Sigmoid colon (tissue), 7 donors: ENCODE measurements around the gene PDLIM1. TPM values are rescaled to one million over a fixed set of nuclear protein-coding genes. Genes with fewer than 3 reads are reported as not detected.

Source experiments
- DNase-seq: peaks from one replicate; pipeline ENCODE4 v3.0.0-alpha.2; 2019
- H3K27ac ChIP-seq, 4 donors: fragments of 200-600 bp; sonication (generic); one replicate each; pipeline ENCODE4 v1.5.1; 2016 to 2019; ENCODE audit warnings: mild to moderate bottlenecking in 1 of 4
- H3K27me3 ChIP-seq, 3 donors: fragments of 200-600 bp; sonication (generic); one replicate each; pipeline ENCODE4 v1.5.1; 2019; ENCODE audit warnings: mild to moderate bottlenecking in 1 of 3
- H3K36me3 ChIP-seq, 4 donors: fragments of 200-600 bp; sonication (generic); one replicate each; pipeline ENCODE4 v1.5.1; 2016 to 2019
- H3K4me1 ChIP-seq, 4 donors: fragments of 200-600 bp; sonication (generic); one replicate each; pipeline ENCODE4 v1.5.1; 2017 to 2019
- H3K4me3 ChIP-seq, 4 donors: fragments of 200-600 bp; sonication (generic); one replicate each; pipeline ENCODE4 v1.5.1; 2017 to 2019; ENCODE audit warnings: mild to moderate bottlenecking in 2 of 4, moderate library complexity in 1 of 4
- H3K9me3 ChIP-seq, 4 donors: fragments of 200-600 bp in 3 of 4; sonication (generic) in 3 of 4; one replicate each; pipeline versions ENCODE4 v1.5.1 to v1.6.1; 2013 to 2019
- CTCF ChIP-seq, 4 experiments: fragments of 450-650 bp in 3 of 4; fragments of 200-600 bp in 1 of 4; IDR thresholded peaks; one replicate each; pipeline ENCODE4 v1.5.1; 2016 to 2019; ENCODE audit warnings: antibody characterized with exemption in 4 of 4, mild to moderate bottlenecking in 3 of 4, moderate library complexity in 2 of 4
- EP300 ChIP-seq, 4 donors: sonication (generic); formaldehyde crosslinking; IDR thresholded peaks; one replicate each; pipeline ENCODE4 v1.6.1; 2017; ENCODE audit warnings: antibody characterized with exemption in 4 of 4
- POLR2A ChIP-seq, 2 donors: fragments of 450-650 bp; IDR thresholded peaks; one replicate each; pipeline ENCODE4 v1.6.1; 2016; ENCODE audit warnings: antibody characterized with exemption in 2 of 2, mild to moderate bottlenecking in 2 of 2, moderate library complexity in 2 of 2
- POLR2AphosphoS5 ChIP-seq, 4 donors: sonication (generic); formaldehyde crosslinking; IDR thresholded peaks; one replicate each; pipeline ENCODE4 v1.6.1; 2017; ENCODE audit warnings: antibody characterized with exemption in 4 of 4
- WGBS, 2 donors: extraction: QIAGEN DNeasy Blood & Tissue Kit; methylation state at CpG; one replicate each; pipeline ENCODE4 v1.1.7; 2013; 5-methylcytosine and 5-hydroxymethylcytosine counted together
- intact Hi-C: fragments of 100-400 bp; cut with DNase I; formaldehyde crosslinking; loops from one replicate; pipeline ENCODE4 v1.15.1; 2023
- polyA plus RNA-seq, 3 donors: library from polyadenylated mRNA; stranded (reverse); fragments of 200-250 nt; gene quantifications; one replicate each; pipeline ENCODE4 v1.2.3, GENCODE V29; 2013
- total RNA-seq, 4 donors: library from RNA; depleted of rRNA; stranded (reverse); fragments of >200 nt; gene quantifications; one replicate each; pipeline ENCODE4 v1.1.0, GENCODE V29; 2016
- donor health status: healthy with polysubstance abuse.
- donor health status: Bipolar disorder and iron deficiency.
- donor health status: healthy.

PDLIM1 gene
- total and polyA plus RNA-seq, 7 donors = 27.8 to 488 (median 75.3) TPM

- H3K27me3 ChIP-seq = peaks cover 0 to 14% (median 5%) of the 10 kb centered on the region in 3 donors
- no peak overlapping the region for H3K4me3 ChIP-seq
- DNase-seq = no peak
- no peak overlapping the region for H3K27ac ChIP-seq
- no peak for TF ChIP-seq EP300 (IDR thresholded peaks at IDR 0.05)
- TF ChIP-seq POLR2AphosphoS5 (IDR thresholded peaks at IDR 0.05) = no peak
- no peak for TF ChIP-seq CTCF (IDR thresholded peaks at IDR 0.05)
- TF ChIP-seq POLR2A (IDR thresholded peaks at IDR 0.05) = no peak
- intact Hi-C loops = no loop called here
- WGBS, 2 donors = 75 to 78% methylated on average over 2 of the region's 2 CpGs
- no peaks in the 10 kb centered on the region for H3K9me3 ChIP-seq
- no peaks in the 10 kb centered on the region for H3K36me3 ChIP-seq
- H3K4me1 ChIP-seq = peaks cover 0 to 27% (median 4%) of the 10 kb centered on the region in 4 donors
Measured at GRCh38 chr10:95285556-95285955, 5.2 kb downstream of the PDLIM1 start.

DNA sequence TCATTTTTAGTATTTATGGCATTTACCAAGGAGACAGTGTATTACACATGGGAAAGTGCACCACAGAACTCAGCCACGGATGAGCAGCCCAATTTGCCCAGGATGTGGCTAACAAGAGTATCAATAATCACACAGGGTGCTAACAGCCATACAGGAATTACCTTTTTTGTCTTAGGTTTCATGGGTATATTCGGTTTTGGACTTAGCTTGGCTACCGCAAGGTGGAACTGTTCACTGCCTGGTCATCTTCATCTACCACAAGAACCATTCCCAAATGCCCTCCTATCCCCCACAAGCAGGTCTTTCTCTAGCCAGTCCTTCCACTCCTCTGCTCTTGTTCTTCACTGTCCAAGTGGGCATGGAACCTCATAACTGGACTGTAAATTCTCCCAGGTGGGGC lies 6.0 kb downstream of the PDLIM1 start:
- DNase-seq = no peak
- Histone ChIP-seq H3K36me3 (no peaks in the 10 kb centered on the region), H3K4me3 (no peak overlapping the region), H3K4me1 (peaks cover 0 to 20% (median 0%) of the 10 kb centered on the region in 4 donors), H3K27ac (peak overlapping the region in 1 of 4 donors; percentile 3), H3K9me3 (no peaks in the 10 kb centered on the region), H3K27me3 (peaks cover 0 to 7% (median 0%) of the 10 kb centered on the region in 3 donors)
- WGBS, 2 donors = 69 to 82% methylated on average over 3 of the region's 3 CpGs
- TF ChIP-seq POLR2AphosphoS5 (IDR thresholded peaks at IDR 0.05) = no peak
- no peak for TF ChIP-seq CTCF (IDR thresholded peaks at IDR 0.05)
- TF ChIP-seq POLR2A (IDR thresholded peaks at IDR 0.05) = no peak
- no peak for TF ChIP-seq EP300 (IDR thresholded peaks at IDR 0.05)
- intact Hi-C loops = no loop called here

GRCh38 chr10:95282107-95282506 lies 8.7 kb downstream of the PDLIM1 start:
- no peak for DNase-seq
- peaks cover 0 to 12% (median 6%) of the 10 kb centered on the region in 4 donors for H3K4me1 ChIP-seq
- H3K4me3 ChIP-seq = no peak overlapping the region
- no peak overlapping the region for H3K27ac ChIP-seq
- TF ChIP-seq POLR2AphosphoS5 (IDR thresholded peaks at IDR 0.05) (no peak), EP300 (IDR thresholded peaks at IDR 0.05) (no peak), CTCF (IDR thresholded peaks at IDR 0.05) (no peak), POLR2A (IDR thresholded peaks at IDR 0.05) (no peak)
- H3K36me3 ChIP-seq = no peaks in the 10 kb centered on the region
- 22 to 64% methylated on average over 3 of the region's 3 CpGs for WGBS, 2 donors
- H3K27me3 ChIP-seq = no peaks in the 10 kb centered on the region
- H3K9me3 ChIP-seq = no peaks in the 10 kb centered on the region
- intact Hi-C loops = no loop called here

GRCh38 chr10:95281206-95281605 lies 9.6 kb downstream of the PDLIM1 start:
- H3K4me1 ChIP-seq = peaks cover 0 to 12% (median 5%) of the 10 kb centered on the region in 4 donors
- peak overlapping the region in 1 of 4 donors; percentile 81 for H3K27ac ChIP-seq
- intact Hi-C loops = no loop called here
- H3K9me3 ChIP-seq = no peaks in the 10 kb centered on the region
- WGBS, 2 donors = 55 to 80% methylated on average over 2 of the region's 2 CpGs
- H3K27me3 ChIP-seq = no peaks in the 10 kb centered on the region
- no peak for DNase-seq
- H3K36me3 ChIP-seq = no peaks in the 10 kb centered on the region
- H3K4me3 ChIP-seq = no peak overlapping the region
- TF ChIP-seq POLR2A (IDR thresholded peaks at IDR 0.05) (no peak), POLR2AphosphoS5 (IDR thresholded peaks at IDR 0.05) (no peak), EP300 (IDR thresholded peaks at IDR 0.05) (no peak), CTCF (IDR thresholded peaks at IDR 0.05) (no peak)

GRCh38 chr10:95280637-95281036 lies 10.2 kb downstream of the PDLIM1 start:
- 13 to 60% methylated on average over 2 of the region's 2 CpGs for WGBS, 2 donors
- no peak for DNase-seq
- peaks cover 0 to 12% (median 6%) of the 10 kb centered on the region in 4 donors for H3K4me1 ChIP-seq
- no peaks in the 10 kb centered on the region for H3K36me3 ChIP-seq
- intact Hi-C loops = no loop called here
- peak overlapping the region in 3 of 4 donors; percentile 46 to 81 (median 81) for H3K27ac ChIP-seq
- no peaks in the 10 kb centered on the region for H3K9me3 ChIP-seq
- no peak overlapping the region for H3K4me3 ChIP-seq
- TF ChIP-seq CTCF (IDR thresholded peaks at IDR 0.05) (no peak), POLR2AphosphoS5 (IDR thresholded peaks at IDR 0.05) (no peak), POLR2A (IDR thresholded peaks at IDR 0.05) (no peak), EP300 (IDR thresholded peaks at IDR 0.05) (no peak)
- H3K27me3 ChIP-seq = no peaks in the 10 kb centered on the region
